SK-N-SH treated with all-trans-retinoic acid at 6 μM for 48 hours (cell line): ENCODE measurements around the gene CCM2L.
A peak's percentile ranks its signal among the peaks of the same experiment; 100 is the strongest.

Experiments used
- ATAC-seq: fragments of 200-7000 bp; cut with Tn5 transposase; 3 replicates; pipeline ENCODE4 v1.9.1; 2020; ENCODE audit warnings: mild to moderate bottlenecking, moderate library complexity
- BACH2 ChIP-seq: fragments of 250-450 bp; sonication (Bioruptor Pico); IDR thresholded peaks from 2 replicates; pipeline ENCODE4 v1.9.0; 2021; ENCODE audit warnings: mild to moderate bottlenecking, borderline replicate concordance
- CSDC2 ChIP-seq: fragments of 250-450 bp; sonication (Bioruptor Pico); IDR thresholded peaks from 2 replicates; pipeline ENCODE4 v1.5.0; 2020; ENCODE audit warnings: mild to moderate bottlenecking, moderate library complexity
- ESRRG ChIP-seq: fragments of 250-450 bp; sonication (Bioruptor Pico); IDR thresholded peaks from 2 replicates; pipeline ENCODE4 v1.6.1; 2021; ENCODE audit warnings: mild to moderate bottlenecking
- GLIS3 ChIP-seq: fragments of 250-450 bp; sonication (Bioruptor Pico); IDR thresholded peaks from 2 replicates; pipeline ENCODE4 v1.5.0; 2020; ENCODE audit warnings: mild to moderate bottlenecking, moderate library complexity
- ISL1 ChIP-seq: fragments of 250-450 bp; sonication (Bioruptor Pico); IDR thresholded peaks from 2 replicates; pipeline ENCODE4 v2.1.2; 2022; ENCODE audit warnings: mild to moderate bottlenecking, moderate library complexity
- OSR1 ChIP-seq: fragments of 250-450 bp; sonication (Bioruptor Pico); IDR thresholded peaks from 2 replicates; pipeline ENCODE4 v1.8.0; 2022; ENCODE audit warnings: moderate library complexity, mild to moderate bottlenecking, inconsistent platforms
- PATZ1 ChIP-seq: fragments of 250-450 bp; sonication (Bioruptor Pico); IDR thresholded peaks from 2 replicates; pipeline ENCODE4 v1.8.0; 2020; ENCODE audit warnings: mild to moderate bottlenecking, moderate library complexity, borderline replicate concordance
- PPARA ChIP-seq: fragments of 250-450 bp; sonication (Bioruptor Pico); IDR thresholded peaks from 2 replicates; pipeline ENCODE4 v1.5.0; 2020; ENCODE audit warnings: mild to moderate bottlenecking, borderline replicate concordance
- RARB ChIP-seq: fragments of 250-450 bp; sonication (Bioruptor Pico); IDR thresholded peaks from 2 replicates; pipeline ENCODE4 v1.8.0; 2021; ENCODE audit warnings: mild to moderate bottlenecking, moderate library complexity
- SNAI2 ChIP-seq: fragments of 250-450 bp; sonication (Bioruptor Pico); IDR thresholded peaks from 2 replicates; pipeline ENCODE4 v1.5.0; 2020; ENCODE audit warnings: mild to moderate bottlenecking, moderate library complexity
- TCF4 ChIP-seq: fragments of 250-450 bp; sonication (Bioruptor Pico); IDR thresholded peaks from 2 replicates; pipeline ENCODE4 v1.8.0; 2021; ENCODE audit warnings: mild to moderate bottlenecking, moderate library complexity, borderline replicate concordance
- TOX ChIP-seq: fragments of 250-450 bp; sonication (Bioruptor Pico); IDR thresholded peaks from 2 replicates; pipeline ENCODE4 v1.8.0; 2021; ENCODE audit warnings: mild to moderate bottlenecking, moderate library complexity, borderline replicate concordance
- ZC3H10 ChIP-seq: fragments of 250-450 bp; sonication (Bioruptor Pico); IDR thresholded peaks from 2 replicates; pipeline ENCODE4 v1.5.1; 2021; ENCODE audit warnings: mild to moderate bottlenecking, moderate library complexity
- ZFP3 ChIP-seq: fragments of 250-450 bp; sonication (Bioruptor Pico); IDR thresholded peaks from 2 replicates; pipeline ENCODE4 v1.5.0; 2020; ENCODE audit warnings: mild to moderate bottlenecking, moderate library complexity
- ZFP30 ChIP-seq: fragments of 450-650 bp; formaldehyde crosslinking; IDR thresholded peaks from 2 replicates; pipeline ENCODE4 v1.5.0; 2022; ENCODE audit warnings: mild to moderate bottlenecking, moderate library complexity
- ZNF565 ChIP-seq: fragments of 450-650 bp; formaldehyde crosslinking; conservative IDR thresholded peaks from 2 replicates; pipeline ENCODE4 v1.5.0; 2020; ENCODE audit warnings: low read depth, mild to moderate bottlenecking, moderate library complexity
- ZNF70 ChIP-seq: fragments of 450-650 bp; formaldehyde crosslinking; IDR thresholded peaks from 2 replicates; pipeline ENCODE4 v1.5.0; 2020; ENCODE audit warnings: mild to moderate bottlenecking, moderate library complexity
- ZNF8 ChIP-seq: fragments of 450-650 bp; formaldehyde crosslinking; IDR thresholded peaks from 2 replicates; pipeline ENCODE4 v1.5.0; 2020; ENCODE audit warnings: mild to moderate bottlenecking, moderate library complexity
- TF ChIP-seq, protein P1 (sequence below): fragments of 250-450 bp; sonication (Bioruptor Pico); IDR thresholded peaks from 2 replicates; pipeline ENCODE4 v1.5.0; 2020; ENCODE audit warnings: mild to moderate bottlenecking, moderate library complexity
- TF ChIP-seq, protein P2 (sequence below): fragments of 250-450 bp; sonication (Bioruptor Pico); IDR thresholded peaks from 2 replicates; pipeline ENCODE4 v1.5.1; 2021; ENCODE audit warnings: mild to moderate bottlenecking, moderate library complexity
- TF ChIP-seq, protein P3 (sequence below): fragments of 250-450 bp; sonication (Bioruptor Pico); IDR thresholded peaks from 2 replicates; pipeline ENCODE4 v1.8.0; 2021; ENCODE audit warnings: low read depth, mild to moderate bottlenecking, moderate library complexity, borderline replicate concordance
- TF ChIP-seq, protein P4 (sequence below): fragments of 250-450 bp; sonication (Bioruptor Pico); IDR thresholded peaks from 2 replicates; pipeline ENCODE4 v1.5.1; 2020; ENCODE audit warnings: low read depth, mild to moderate bottlenecking, moderate library complexity

The CCM2L gene

DNA sequence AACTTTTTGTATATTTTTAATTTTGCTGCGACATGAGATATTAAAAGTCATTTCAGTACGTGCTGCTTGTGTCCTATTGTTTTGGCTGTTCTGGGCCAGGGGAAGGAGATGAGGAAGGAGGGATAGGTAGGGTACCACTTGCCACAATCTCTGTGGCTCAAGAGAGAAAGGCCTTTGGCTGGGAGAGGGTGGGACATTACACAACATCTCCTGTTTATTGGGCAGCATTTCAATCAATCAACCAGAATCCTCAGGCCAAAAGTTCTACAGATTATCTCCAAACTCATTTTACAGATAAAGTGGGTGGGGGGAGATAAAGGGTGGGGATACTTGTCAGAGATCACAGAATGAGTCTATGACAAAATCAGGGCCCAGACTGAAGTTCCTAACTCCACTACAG lies 6.9 kb upstream of the CCM2L start:
- TF ChIP-seq TCF4, result no peak
- no peak for TF ChIP-seq PATZ1 (CRISPR knock-in tag)
- TF ChIP-seq PPARA (CRISPR knock-in tag), result no peak
- TF ChIP-seq, protein P1, sequence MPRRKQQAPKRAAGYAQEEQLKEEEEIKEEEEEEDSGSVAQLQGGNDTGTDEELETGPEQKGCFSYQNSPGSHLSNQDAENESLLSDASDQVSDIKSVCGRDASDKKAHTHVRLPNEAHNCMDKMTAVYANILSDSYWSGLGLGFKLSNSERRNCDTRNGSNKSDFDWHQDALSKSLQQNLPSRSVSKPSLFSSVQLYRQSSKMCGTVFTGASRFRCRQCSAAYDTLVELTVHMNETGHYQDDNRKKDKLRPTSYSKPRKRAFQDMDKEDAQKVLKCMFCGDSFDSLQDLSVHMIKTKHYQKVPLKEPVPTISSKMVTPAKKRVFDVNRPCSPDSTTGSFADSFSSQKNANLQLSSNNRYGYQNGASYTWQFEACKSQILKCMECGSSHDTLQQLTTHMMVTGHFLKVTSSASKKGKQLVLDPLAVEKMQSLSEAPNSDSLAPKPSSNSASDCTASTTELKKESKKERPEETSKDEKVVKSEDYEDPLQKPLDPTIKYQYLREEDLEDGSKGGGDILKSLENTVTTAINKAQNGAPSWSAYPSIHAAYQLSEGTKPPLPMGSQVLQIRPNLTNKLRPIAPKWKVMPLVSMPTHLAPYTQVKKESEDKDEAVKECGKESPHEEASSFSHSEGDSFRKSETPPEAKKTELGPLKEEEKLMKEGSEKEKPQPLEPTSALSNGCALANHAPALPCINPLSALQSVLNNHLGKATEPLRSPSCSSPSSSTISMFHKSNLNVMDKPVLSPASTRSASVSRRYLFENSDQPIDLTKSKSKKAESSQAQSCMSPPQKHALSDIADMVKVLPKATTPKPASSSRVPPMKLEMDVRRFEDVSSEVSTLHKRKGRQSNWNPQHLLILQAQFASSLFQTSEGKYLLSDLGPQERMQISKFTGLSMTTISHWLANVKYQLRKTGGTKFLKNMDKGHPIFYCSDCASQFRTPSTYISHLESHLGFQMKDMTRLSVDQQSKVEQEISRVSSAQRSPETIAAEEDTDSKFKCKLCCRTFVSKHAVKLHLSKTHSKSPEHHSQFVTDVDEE (CRISPR knock-in tag), result no peak
- no peak for TF ChIP-seq ZFP30 (CRISPR knock-in tag)
- TF ChIP-seq ISL1, result no peak
- TF ChIP-seq, protein P2, sequence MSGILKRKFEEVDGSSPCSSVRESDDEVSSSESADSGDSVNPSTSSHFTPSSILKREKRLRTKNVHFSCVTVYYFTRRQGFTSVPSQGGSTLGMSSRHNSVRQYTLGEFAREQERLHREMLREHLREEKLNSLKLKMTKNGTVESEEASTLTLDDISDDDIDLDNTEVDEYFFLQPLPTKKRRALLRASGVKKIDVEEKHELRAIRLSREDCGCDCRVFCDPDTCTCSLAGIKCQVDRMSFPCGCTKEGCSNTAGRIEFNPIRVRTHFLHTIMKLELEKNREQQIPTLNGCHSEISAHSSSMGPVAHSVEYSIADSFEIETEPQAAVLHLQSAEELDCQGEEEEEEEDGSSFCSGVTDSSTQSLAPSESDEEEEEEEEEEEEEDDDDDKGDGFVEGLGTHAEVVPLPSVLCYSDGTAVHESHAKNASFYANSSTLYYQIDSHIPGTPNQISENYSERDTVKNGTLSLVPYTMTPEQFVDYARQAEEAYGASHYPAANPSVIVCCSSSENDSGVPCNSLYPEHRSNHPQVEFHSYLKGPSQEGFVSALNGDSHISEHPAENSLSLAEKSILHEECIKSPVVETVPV (CRISPR knock-in tag), result no peak
- no peak for TF ChIP-seq ZFP3 (CRISPR knock-in tag)
- TF ChIP-seq ZNF70, result no peak
- no peak for TF ChIP-seq ZNF8 (CRISPR knock-in tag)
- TF ChIP-seq, protein P3, sequence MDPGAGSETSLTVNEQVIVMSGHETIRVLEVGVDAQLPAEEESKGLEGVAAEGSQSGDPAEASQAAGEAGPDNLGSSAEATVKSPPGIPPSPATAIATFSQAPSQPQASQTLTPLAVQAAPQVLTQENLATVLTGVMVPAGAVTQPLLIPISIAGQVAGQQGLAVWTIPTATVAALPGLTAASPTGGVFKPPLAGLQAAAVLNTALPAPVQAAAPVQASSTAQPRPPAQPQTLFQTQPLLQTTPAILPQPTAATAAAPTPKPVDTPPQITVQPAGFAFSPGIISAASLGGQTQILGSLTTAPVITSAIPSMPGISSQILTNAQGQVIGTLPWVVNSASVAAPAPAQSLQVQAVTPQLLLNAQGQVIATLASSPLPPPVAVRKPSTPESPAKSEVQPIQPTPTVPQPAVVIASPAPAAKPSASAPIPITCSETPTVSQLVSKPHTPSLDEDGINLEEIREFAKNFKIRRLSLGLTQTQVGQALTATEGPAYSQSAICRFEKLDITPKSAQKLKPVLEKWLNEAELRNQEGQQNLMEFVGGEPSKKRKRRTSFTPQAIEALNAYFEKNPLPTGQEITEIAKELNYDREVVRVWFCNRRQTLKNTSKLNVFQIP (CRISPR knock-in tag), result no peak
- no peak for TF ChIP-seq GLIS3
- no peak for TF ChIP-seq ZC3H10 (CRISPR knock-in tag)
- no peak for TF ChIP-seq ESRRG
- no peak for TF ChIP-seq OSR1
- no peak for TF ChIP-seq TOX (CRISPR knock-in tag)
- no peak for TF ChIP-seq SNAI2
- TF ChIP-seq RARB (CRISPR knock-in tag), result no peak
- TF ChIP-seq ZNF565 (CRISPR knock-in tag), result no peak
- TF ChIP-seq, all 23 proteins: peak for 0
- no peak for ATAC-seq

- peak; percentile 72 for ATAC-seq
- TF ChIP-seq TCF4, result no peak
- TF ChIP-seq, protein P3 (CRISPR knock-in tag), result no peak
- TF ChIP-seq, protein P1 (CRISPR knock-in tag), result no peak
- no peak for TF ChIP-seq BACH2
- no peak for TF ChIP-seq SNAI2
- TF ChIP-seq TOX (CRISPR knock-in tag), result no peak
- TF ChIP-seq ZC3H10 (CRISPR knock-in tag), result no peak
- TF ChIP-seq, protein P4, sequence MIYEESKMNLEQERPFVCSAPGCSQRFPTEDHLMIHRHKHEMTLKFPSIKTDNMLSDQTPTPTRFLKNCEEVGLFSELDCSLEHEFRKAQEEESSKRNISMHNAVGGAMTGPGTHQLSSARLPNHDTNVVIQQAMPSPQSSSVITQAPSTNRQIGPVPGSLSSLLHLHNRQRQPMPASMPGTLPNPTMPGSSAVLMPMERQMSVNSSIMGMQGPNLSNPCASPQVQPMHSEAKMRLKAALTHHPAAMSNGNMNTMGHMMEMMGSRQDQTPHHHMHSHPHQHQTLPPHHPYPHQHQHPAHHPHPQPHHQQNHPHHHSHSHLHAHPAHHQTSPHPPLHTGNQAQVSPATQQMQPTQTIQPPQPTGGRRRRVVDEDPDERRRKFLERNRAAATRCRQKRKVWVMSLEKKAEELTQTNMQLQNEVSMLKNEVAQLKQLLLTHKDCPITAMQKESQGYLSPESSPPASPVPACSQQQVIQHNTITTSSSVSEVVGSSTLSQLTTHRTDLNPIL (CRISPR knock-in tag), result no peak
- no peak for TF ChIP-seq ZNF8 (CRISPR knock-in tag)
- TF ChIP-seq ESRRG, result no peak
- no peak for TF ChIP-seq ISL1
- TF ChIP-seq ZNF565 (CRISPR knock-in tag), result no peak
- TF ChIP-seq CSDC2, result no peak
These were observed 5.3 kb upstream of the CCM2L start for GRCh38 chr20:32004963-32005362.
